WTC11 (cell line): Measurements from ENCODE around the gene RPTN. TPM values are rescaled to one million over a fixed set of nuclear protein-coding genes. Genes with fewer than 3 reads are reported as not detected.

ENCODE experiments used
- ATAC-seq: fragments of 200-7000 bp; cut with Tn5 transposase; 2 replicates; pipeline ENCODE4 v1.10.0; 2021; ENCODE audit warnings: mild to moderate bottlenecking, moderate library complexity
- CTCF ChIA-PET: fragments of 300-600 bp; sonication (Branson Sonifier 250); formaldehyde crosslinking; loops from one replicate; lab custom pipeline; 2021; ENCODE audit warnings: antibody characterized with exemption; lab: Charles Lee
- POLR2A ChIA-PET: fragments of 350-600 bp; sonication (Branson Sonifier 250); formaldehyde crosslinking; loops from one replicate; lab custom pipeline; 2021; ENCODE audit warnings: antibody characterized with exemption; lab: Charles Lee
- DNase-seq: peaks from one replicate; pipeline ENCODE4 v3.0.0; 2021; ENCODE audit warnings: low spot score
- H3K27ac Mint-ChIP-seq: 2 replicates; pipeline ENCODE4 v1.8.0; 2021; ENCODE audit warnings: mixed read lengths
- H3K27me3 Mint-ChIP-seq: 2 replicates; pipeline ENCODE4 v1.8.0; 2021; ENCODE audit warnings: low read depth, mild to moderate bottlenecking, moderate library complexity, mixed read lengths
- H3K36me3 Mint-ChIP-seq: 2 replicates; pipeline ENCODE4 v1.8.0; 2021; ENCODE audit warnings: mixed read lengths
- H3K4me1 Mint-ChIP-seq: 2 replicates; pipeline ENCODE4 v1.8.0; 2022; ENCODE audit warnings: mixed read lengths
- H3K4me3 Mint-ChIP-seq: 2 replicates; pipeline ENCODE4 v1.8.0; 2021; ENCODE audit warnings: mild to moderate bottlenecking, moderate library complexity, mixed read lengths
- H3K9me3 Mint-ChIP-seq: 2 replicates; pipeline ENCODE4 v1.8.0; 2021; ENCODE audit warnings: mixed read lengths
- AR ChIP-seq: fragments of 250-450 bp; sonication (Bioruptor Pico); IDR thresholded peaks from 2 replicates; pipeline ENCODE4 v1.9.0; 2021; ENCODE audit warnings: mild to moderate bottlenecking
- ATF2 ChIP-seq: sonication (generic); formaldehyde crosslinking; IDR thresholded peaks from 2 replicates; pipeline ENCODE4 v1.8.1; 2022; ENCODE audit warnings: low read depth, missing genetic modification reagents, borderline replicate concordance
- CTCF ChIP-seq: fragments of 200-600 bp; IDR thresholded peaks from 2 replicates; pipeline ENCODE4 v1.8.0; 2022; ENCODE audit warnings: antibody characterized with exemption
- FOXP1 ChIP-seq: sonication (generic); formaldehyde crosslinking; IDR thresholded peaks from 2 replicates; pipeline ENCODE4 v1.8.0; 2022; ENCODE audit warnings: missing genetic modification reagents, mild to moderate bottlenecking, moderate library complexity, borderline replicate concordance
- GTF2I ChIP-seq: fragments of 250-450 bp; sonication (Bioruptor Pico); conservative IDR thresholded peaks from 2 replicates; pipeline ENCODE4 v1.4.0; 2021; ENCODE audit warnings: mild to moderate bottlenecking
- HMGXB4 ChIP-seq: sonication (generic); formaldehyde crosslinking; IDR thresholded peaks from 2 replicates; pipeline ENCODE4 v1.8.1; 2023; ENCODE audit warnings: mild to moderate bottlenecking, moderate library complexity, missing genetic modification reagents
- IRF1 ChIP-seq: sonication (generic); formaldehyde crosslinking; IDR thresholded peaks from 2 replicates; pipeline ENCODE4 v1.8.0; 2023; ENCODE audit warnings: missing genetic modification reagents
- JUN ChIP-seq: sonication (generic); formaldehyde crosslinking; IDR thresholded peaks from 2 replicates; pipeline ENCODE4 v1.8.0; 2023; ENCODE audit warnings: mild to moderate bottlenecking, missing genetic modification reagents
- NFATC4 ChIP-seq: fragments of 250-450 bp; sonication (Bioruptor Pico); IDR thresholded peaks from 2 replicates; pipeline ENCODE4 v1.9.0; 2021; ENCODE audit warnings: mild to moderate bottlenecking
- SP1 ChIP-seq: sonication (generic); formaldehyde crosslinking; conservative IDR thresholded peaks from 2 replicates; pipeline ENCODE4 v1.8.1; 2022; ENCODE audit warnings: missing genetic modification reagents
- ZMAT4 ChIP-seq: fragments of 250-450 bp; sonication (Bioruptor Pico); IDR thresholded peaks from 2 replicates; pipeline ENCODE4 v1.9.0; 2021; ENCODE audit warnings: mild to moderate bottlenecking
- ZNF138 ChIP-seq: sonication (generic); formaldehyde crosslinking; conservative IDR thresholded peaks from 2 replicates; pipeline ENCODE4 v1.8.1; 2022; ENCODE audit warnings: mild to moderate bottlenecking, moderate library complexity, missing genetic modification reagents
- ZNF281 ChIP-seq: sonication (generic); formaldehyde crosslinking; IDR thresholded peaks from 2 replicates; pipeline ENCODE4 v1.8.0; 2023; ENCODE audit warnings: mild to moderate bottlenecking, missing genetic modification reagents
- total RNA-seq: library from RNA; stranded (reverse); gene quantifications from 3 replicates; pipeline ENCODE4 v1.2.3, GENCODE V29; 2021

Gene RPTN
- total RNA-seq, 1 experiment from 2014 or later: not detected

- Mint-ChIP-seq H3K9me3 (peaks cover 24% of the 10 kb centered on the region), H3K4me1 (no peaks in the 10 kb centered on the region), H3K27ac (no peak overlapping the region), H3K27me3 (peaks cover 6% of the 10 kb centered on the region), H3K36me3 (peaks cover under 1% of the 10 kb centered on the region; the same call in 1 of the 2 replicates), H3K4me3 (no peak overlapping the region)
- ChIA-PET POLR2A (interaction anchor here (0.5 kb wide), 1 partner anchor 274 kb away, joined by 3 read pairs; no protein-coding TSS in a partner anchor), CTCF (interaction anchor here (0.6 to 5.7 kb wide), 12 partner anchors 27 to 277 kb away, joined by 3 to 66 read pairs (median 4); partner anchors contain the start of genes RPTN, S100A11 and THEM4)
- DNase-seq (peak; percentile 14), ATAC-seq (peak; percentile 91)
- TF ChIP-seq CTCF: peak; percentile 29; the same call in 1 of the 2 replicates
- no peak for TF ChIP-seq ZNF281 (CRISPR knock-in tag)
Observed at GRCh38 chr1:152185544-152186391, 26.7 kb upstream of the RPTN start.

- TF ChIP-seq HMGXB4 (no peak), NFATC4 (no peak), SP1 (CRISPR knock-in tag) (no peak), GTF2I (no peak), JUN (CRISPR knock-in tag) (no peak), ZMAT4 (CRISPR knock-in tag) (no peak), IRF1 (CRISPR knock-in tag) (no peak)
- TF ChIP-seq, all 79 proteins: peak for 0
- no peaks in the 10 kb centered on the region for H3K4me1 Mint-ChIP-seq
- peaks cover 9% of the 10 kb centered on the region for H3K27me3 Mint-ChIP-seq
- no peak for ATAC-seq
- ChIA-PET CTCF (interaction anchor here (0.9 to 5.7 kb wide), 9 partner anchors 42 to 247 kb away, joined by 3 to 66 read pairs (median 4); partner anchors contain the start of gene S100A11), POLR2A (no interaction called here)
- no peak for DNase-seq
- no peak overlapping the region for H3K27ac Mint-ChIP-seq
- peaks cover 7% of the 10 kb centered on the region; the same call in 1 of the 2 replicates for H3K36me3 Mint-ChIP-seq
- peaks cover 29% of the 10 kb centered on the region for H3K9me3 Mint-ChIP-seq
- H3K4me3 Mint-ChIP-seq: no peak overlapping the region
Observed at GRCh38 chr1:152182944-152183361, 23.9 kb upstream of the RPTN start.

- DNase-seq (no peak), ATAC-seq (no peak)
- Mint-ChIP-seq H3K9me3 (peaks cover 32% of the 10 kb centered on the region), H3K4me3 (no peak overlapping the region), H3K27ac (no peak overlapping the region), H3K27me3 (peaks cover 9% of the 10 kb centered on the region), H3K4me1 (no peaks in the 10 kb centered on the region), H3K36me3 (peaks cover 7% of the 10 kb centered on the region; the same call in 1 of the 2 replicates)
- POLR2A ChIA-PET: no interaction called here
- CTCF ChIA-PET: interaction anchor here (0.6 to 5.7 kb wide), 11 partner anchors 13 to 186 kb away, joined by 3 to 66 read pairs (median 4); partner anchors contain the start of gene S100A11
- TF ChIP-seq ZNF281 (CRISPR knock-in tag) (no peak), FOXP1 (CRISPR knock-in tag) (no peak), NFATC4 (no peak), ZNF138 (CRISPR knock-in tag) (no peak), AR (no peak), ATF2 (no peak)
Observed at GRCh38 chr1:152182431-152182830, 23.4 kb upstream of the RPTN start.
